ENCODE measurements around the gene WDPCP. TPM values are rescaled to one million over a fixed set of nuclear protein-coding genes. Genes with fewer than 3 reads are reported as not detected.

WDPCP gene
- total RNA-seq, 1 donor from 2014 or later = 9.1 TPM

GRCh38 chr2:63587814-63588384 lies 378 bp downstream of the WDPCP start:
- Mint-ChIP-seq H3K9me3 (no peaks in the 10 kb centered on the region), H3K27ac (ENCODE audit: unreplicated experiment) (peak overlapping the region; percentile 93)

GRCh38 chr2:63582873-63583272 lies 5.4 kb downstream of the WDPCP start:
- Mint-ChIP-seq H3K27ac (ENCODE audit: unreplicated experiment) (no peak overlapping the region), H3K27me3 (ENCODE audit: low read depth) (peaks cover 8% of the 10 kb centered on the region), H3K36me3 (ENCODE audit: low read depth) (no peaks in the 10 kb centered on the region), H3K4me3 (peak overlapping the region; percentile 7), H3K9me3 (no peaks in the 10 kb centered on the region), H3K4me1 (peaks cover 13% of the 10 kb centered on the region)
- DNase-seq (ENCODE audit: low read depth, low spot score) = no peak
- TF ChIP-seq CTCF (conservative IDR thresholded peaks at IDR 0.05) = no peak

More at GRCh38 chr2:63587814-63588384, 378 bp downstream of the WDPCP start:
- Mint-ChIP-seq H3K27me3 (ENCODE audit: low read depth) (peaks cover 8% of the 10 kb centered on the region), H3K4me3 (peak overlapping the region; percentile 96), H3K4me1 (peaks cover 36% of the 10 kb centered on the region), H3K36me3 (ENCODE audit: low read depth) (no peaks in the 10 kb centered on the region)
- no peak for TF ChIP-seq CTCF (conservative IDR thresholded peaks at IDR 0.05)
- no peak for DNase-seq (ENCODE audit: low read depth, low spot score)

GRCh38 chr2:63581298-63581961 lies 6.8 kb downstream of the WDPCP start:
- H3K27me3 Mint-ChIP-seq (ENCODE audit: low read depth) = no peaks in the 10 kb centered on the region
- H3K27ac Mint-ChIP-seq (ENCODE audit: unreplicated experiment) = no peak overlapping the region
- H3K4me3 Mint-ChIP-seq = no peak overlapping the region
- TF ChIP-seq CTCF (conservative IDR thresholded peaks at IDR 0.05) = no peak
- no peaks in the 10 kb centered on the region for H3K9me3 Mint-ChIP-seq
- H3K36me3 Mint-ChIP-seq (ENCODE audit: low read depth) = no peaks in the 10 kb centered on the region
- no peaks in the 10 kb centered on the region for H3K4me1 Mint-ChIP-seq
- no peak for DNase-seq (ENCODE audit: low read depth, low spot score)

GRCh38 chr2:63580651-63581297 lies 7.5 kb downstream of the WDPCP start:
- Mint-ChIP-seq H3K9me3 (no peaks in the 10 kb centered on the region), H3K4me1 (no peaks in the 10 kb centered on the region), H3K27me3 (ENCODE audit: low read depth) (no peaks in the 10 kb centered on the region), H3K4me3 (no peak overlapping the region), H3K27ac (ENCODE audit: unreplicated experiment) (no peak overlapping the region), H3K36me3 (ENCODE audit: low read depth) (no peaks in the 10 kb centered on the region)
- no peak for TF ChIP-seq CTCF (conservative IDR thresholded peaks at IDR 0.05)
- DNase-seq (ENCODE audit: low read depth, low spot score) = no peak

GRCh38 chr2:63578767-63579166 lies 9.5 kb downstream of the WDPCP start:
- H3K4me1 Mint-ChIP-seq = peaks cover 4% of the 10 kb centered on the region
- H3K27ac Mint-ChIP-seq (ENCODE audit: unreplicated experiment) = no peak overlapping the region

More at GRCh38 chr2:63578767-63579166, 9.5 kb downstream of the WDPCP start:
- Mint-ChIP-seq H3K27me3 (ENCODE audit: low read depth) (no peaks in the 10 kb centered on the region), H3K9me3 (peaks cover 3% of the 10 kb centered on the region), H3K36me3 (ENCODE audit: low read depth) (no peaks in the 10 kb centered on the region), H3K4me3 (no peak overlapping the region)
- DNase-seq (ENCODE audit: low read depth, low spot score) = no peak
- no peak for TF ChIP-seq CTCF (conservative IDR thresholded peaks at IDR 0.05)
